Activated CD8-positive, alpha-beta memory T cell treated with anti-CD3 and anti-CD28 coated beads, Interleukin-2, amount 50 U/mL, for 48 hours (primary cell): ENCODE results near the gene DDX39A.
A peak's percentile ranks its signal among the peaks of the same experiment; 100 is the strongest.
"Not testable (repeated sequence)": the region's sequence is repeated elsewhere in the genome, so short reads cannot be mapped to it uniquely, and the experiment has no call there.

Experiments
- DNase-seq: peaks from one replicate; pipeline ENCODE4 v3.0.0-alpha.2; 2020

DDX39A gene

GRCh38 chr19:14419106-14419813, at the start of gene DDX39A:
Gene DDX39A (minus strand): TSS chr19:14419341. CDS start chr19:14413220, 6,121 bp downstream.
- DNase-seq = peak; percentile 93

- no peak for DNase-seq
Observed at GRCh38 chr19:14467816-14468215, 48.7 kb upstream of the DDX39A start.

- no peak for DNase-seq
Observed at GRCh38 chr19:14467391-14467790, 48.2 kb upstream of the DDX39A start.

GRCh38 chr19:14463747-14464146, 44.6 kb upstream of the DDX39A start:
- no peak for DNase-seq

GRCh38 chr19:14462401-14462800, 43.3 kb upstream of the DDX39A start:
- not testable (repeated sequence) for DNase-seq

- no peak for DNase-seq
Observed at GRCh38 chr19:14460935-14461334, 41.8 kb upstream of the DDX39A start.

GRCh38 chr19:14459703-14460102, 40.6 kb upstream of the DDX39A start:
- no peak for DNase-seq

- DNase-seq = not testable (repeated sequence)
Observed at GRCh38 chr19:14452303-14452702, 33.2 kb upstream of the DDX39A start.

- no peak for DNase-seq
Observed at GRCh38 chr19:14450876-14451275, 31.7 kb upstream of the DDX39A start.

GRCh38 chr19:14450168-14450874, 31.2 kb upstream of the DDX39A start:
- DNase-seq = peak; percentile 86

GRCh38 chr19:14449321-14449720, 30.2 kb upstream of the DDX39A start:
- no peak for DNase-seq

- no peak for DNase-seq
Observed at GRCh38 chr19:14446336-14447036, 27.3 kb upstream of the DDX39A start.

- DNase-seq = no peak
Observed at GRCh38 chr19:14443632-14444216, 24.6 kb upstream of the DDX39A start.

- no peak for DNase-seq
Observed at GRCh38 chr19:14442891-14443631, 23.9 kb upstream of the DDX39A start.

GRCh38 chr19:14441041-14441938, 22.1 kb upstream of the DDX39A start:
- DNase-seq = no peak

GRCh38 chr19:14440049-14440448, 20.9 kb upstream of the DDX39A start:
- peak; percentile 89 for DNase-seq

- DNase-seq = no peak
Observed at GRCh38 chr19:14439014-14439413, 19.9 kb upstream of the DDX39A start.

GRCh38 chr19:14437578-14438140, 18.5 kb upstream of the DDX39A start:
- no peak for DNase-seq

- no peak for DNase-seq
Observed at GRCh38 chr19:14435320-14436050, 16.3 kb upstream of the DDX39A start.

GRCh38 chr19:14434543-14435319, 15.6 kb upstream of the DDX39A start:
- peak; percentile 63 for DNase-seq
